Esophagus squamous epithelium (tissue), 5 donors: Measurements from ENCODE around the gene TRMT13. TPM values are rescaled to one million over a fixed set of nuclear protein-coding genes. Genes with fewer than 3 reads are reported as not detected.

ENCODE experiments used
- DNase-seq: peaks from one replicate; lab custom pipeline; 2025; lab: John Stamatoyannopoulos, UW
- H3K27ac ChIP-seq, 4 donors: fragments of 200-600 bp; sonication (generic); one replicate each; pipeline ENCODE4 v1.5.1; 2016 to 2019; ENCODE audit warnings: mild to moderate bottlenecking in 1 of 4
- H3K27me3 ChIP-seq, 4 donors: fragments of 200-600 bp; sonication (generic); 1 replicate in 3 of 4; 2 replicates in 1 of 4; pipeline versions ENCODE4 v1.5.1 to v1.6.0; 2017 to 2021; ENCODE audit warnings: antibody characterized with exemption in 1 of 4
- H3K36me3 ChIP-seq, 3 donors: fragments of 200-600 bp; sonication (generic); one replicate each; pipeline ENCODE4 v1.5.1; 2016 to 2019
- H3K4me1 ChIP-seq, 3 donors: fragments of 200-600 bp; sonication (generic); one replicate each; pipeline ENCODE4 v1.5.1; 2017 to 2019
- H3K4me3 ChIP-seq, 4 donors: fragments of 200-600 bp; sonication (generic); 1 replicate in 3 of 4; 2 replicates in 1 of 4; pipeline ENCODE4 v1.5.1; 2016 to 2019; ENCODE audit warnings: mild to moderate bottlenecking in 2 of 4, moderate library complexity in 1 of 4
- H3K9me3 ChIP-seq, 3 donors: fragments of 200-600 bp; sonication (generic); one replicate each; pipeline ENCODE4 v1.5.1; 2016 to 2019
- CTCF ChIP-seq, 6 experiments: fragments of 450-650 bp in 4 of 6; fragments of 200-600 bp in 2 of 6; sonication (generic) in 2 of 6; IDR thresholded peaks; one replicate each; pipeline ENCODE4 v1.5.1; 2016 to 2019; ENCODE audit warnings: antibody characterized with exemption in 6 of 6, mild to moderate bottlenecking in 4 of 6, moderate library complexity in 4 of 6
- POLR2A ChIP-seq, 4 donors: fragments of 450-650 bp; IDR thresholded peaks; one replicate each; pipeline ENCODE4 v1.6.1; 2017; ENCODE audit warnings: antibody characterized with exemption in 4 of 4, mild to moderate bottlenecking in 4 of 4, moderate library complexity in 3 of 4
- WGBS, 2 donors: methylation state at CpG; one replicate each; pipeline ENCODE4 v1.1.5; 2018; 5-methylcytosine and 5-hydroxymethylcytosine counted together
- intact Hi-C: fragments of 100-400 bp; cut with DNase I; formaldehyde crosslinking; loops from one replicate; pipeline ENCODE4 v1.15.0; 2022
- total RNA-seq, 4 donors: library from RNA; depleted of rRNA; stranded (reverse); fragments of >200 nt; gene quantifications; one replicate each; pipeline ENCODE4 v1.1.0, GENCODE V29; 2016
- donor health status: DM: yes; HTN: yes; CAD: no.

The TRMT13 gene
- total RNA-seq, 4 donors from 2014 or later, result 7.8 to 28.8 (median 11.8) TPM

GRCh38 chr1:100168051-100168450 is 35.1 kb downstream of the TRMT13 start:
- Histone ChIP-seq H3K27me3 (no peaks in the 10 kb centered on the region), H3K27ac (no peak overlapping the region), H3K9me3 (no peaks in the 10 kb centered on the region), H3K4me3 (no peak overlapping the region), H3K4me1 (no peaks in the 10 kb centered on the region), H3K36me3 (no peaks in the 10 kb centered on the region)
- TF ChIP-seq POLR2A (IDR thresholded peaks at IDR 0.05) (no peak), CTCF (IDR thresholded peaks at IDR 0.05) (no peak)
- DNase-seq, result no peak
- intact Hi-C loops, result no loop called here
- 94 to 97% methylated on average over 2 of the region's 2 CpGs for WGBS, 2 donors

GRCh38 chr1:100177295-100178041 is 44.5 kb downstream of the TRMT13 start:
- intact Hi-C loops, result no loop called here
- Histone ChIP-seq H3K9me3 (no peaks in the 10 kb centered on the region), H3K27me3 (no peaks in the 10 kb centered on the region), H3K4me3 (no peak overlapping the region), H3K4me1 (no peaks in the 10 kb centered on the region), H3K36me3 (no peaks in the 10 kb centered on the region), H3K27ac (no peak overlapping the region)
- WGBS, 2 donors, result 84 to 92% methylated on average over 4 of the region's 4 CpGs
- DNase-seq, result no peak
- TF ChIP-seq POLR2A (IDR thresholded peaks at IDR 0.05) (no peak), CTCF (IDR thresholded peaks at IDR 0.05) (no peak)

- DNase-seq, result no peak
- Histone ChIP-seq H3K9me3 (no peaks in the 10 kb centered on the region), H3K27ac (no peak within 1 kb of the TSS), H3K36me3 (no peaks in the 10 kb centered on the region), H3K4me3 (no peak within 1 kb of the TSS), H3K27me3 (no peaks in the 10 kb centered on the region), H3K4me1 (no peaks in the 10 kb centered on the region)
- no peak for TF ChIP-seq POLR2A (IDR thresholded peaks at IDR 0.05)
- TF ChIP-seq CTCF (IDR thresholded peaks at IDR 0.05), result no peak
- WGBS, 2 donors, result 62 to 66% methylated on average over 5 of the region's 5 CpGs
- intact Hi-C loops, result no loop called here
These were observed 45.1 kb downstream of the TRMT13 start, which contains the start of gene LRRC39 for GRCh38 chr1:100178091-100178490. Gene LRRC39 (minus strand): TSS chr1:100178256. CDS start chr1:100168516, 9,740 bp downstream.

GRCh38 chr1:100183370-100183769 is 50.4 kb downstream of the TRMT13 start:
- H3K27me3 ChIP-seq, result no peaks in the 10 kb centered on the region
- DNase-seq, result no peak

More at GRCh38 chr1:100183370-100183769, 50.4 kb downstream of the TRMT13 start:
- H3K27ac ChIP-seq, result no peak overlapping the region
- H3K9me3 ChIP-seq, result no peaks in the 10 kb centered on the region
- H3K4me1 ChIP-seq, result peaks cover 0 to 7% (median 2%) of the 10 kb centered on the region in 3 donors
- WGBS, 2 donors, result 96 to 98% methylated on average over 3 to 4 of the region's 4 CpGs
- TF ChIP-seq POLR2A (IDR thresholded peaks at IDR 0.05), result no peak
- no peak for TF ChIP-seq CTCF (IDR thresholded peaks at IDR 0.05)
- H3K36me3 ChIP-seq, result no peaks in the 10 kb centered on the region
- no peak overlapping the region for H3K4me3 ChIP-seq
- intact Hi-C loops, result no loop called here
